HG02981 (cell line): ENCODE data around the gene SNAP23.

Source experiments
- ATAC-seq: cut with Tn5 transposase; IDR thresholded peaks from one replicate; pipeline ENCODE4 v1.9.1; 2021; ENCODE audit warnings: mild to moderate bottlenecking, moderate library complexity; ENCODE audit not compliant: unreplicated experiment

The SNAP23 gene

GRCh38 chr15:42495361-42496212 lies at the start of gene SNAP23:
Gene SNAP23, plus strand, starts transcription at chr15:42495634. Its CDS starts 16,213 bp downstream, at chr15:42511847.
- peak; percentile 80 for ATAC-seq

DNA sequence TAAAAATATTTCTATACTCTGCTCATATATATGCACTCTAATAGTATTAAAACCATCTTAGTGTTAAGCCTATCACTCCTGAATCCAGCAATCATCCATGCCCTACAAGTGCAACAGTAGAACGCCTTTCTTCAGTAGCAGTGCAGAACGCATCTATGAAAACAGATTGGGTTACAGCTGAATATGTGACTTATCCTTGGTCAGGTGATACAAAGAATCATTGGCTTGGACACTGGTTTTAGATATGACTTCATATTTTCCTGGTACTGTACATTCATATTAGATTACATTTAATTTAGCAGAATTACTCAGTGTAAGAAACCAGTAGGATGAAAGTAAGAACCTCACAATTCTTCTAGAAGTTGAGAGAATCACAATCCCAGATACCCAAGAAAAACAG lies 47.8 kb upstream of the SNAP23 start:
- ATAC-seq = no peak

GRCh38 chr15:42448281-42448680 lies 47.2 kb upstream of the SNAP23 start:
- no peak for ATAC-seq

GRCh38 chr15:42449770-42450424 lies 45.5 kb upstream of the SNAP23 start:
- no peak for ATAC-seq

DNA sequence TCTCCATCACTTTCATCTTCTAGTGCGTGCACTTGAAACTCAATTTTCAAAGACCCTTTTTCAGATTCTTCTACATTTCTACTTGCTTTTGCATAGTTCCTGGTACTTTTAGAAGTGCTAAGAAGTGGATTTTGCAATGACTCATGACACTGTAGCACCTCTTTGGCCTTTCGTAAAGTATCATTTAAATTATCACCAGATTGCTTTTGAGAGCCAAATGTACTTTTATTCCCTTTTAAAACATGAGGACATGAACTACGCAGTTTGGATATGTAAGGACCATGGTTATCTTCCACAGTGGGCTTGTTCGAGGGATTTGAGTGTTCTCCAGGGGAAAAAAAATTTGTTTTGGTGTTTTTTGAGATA lies 45.0 kb upstream of the SNAP23 start:
- no peak for ATAC-seq

GRCh38 chr15:42453826-42454225 lies 41.6 kb upstream of the SNAP23 start:
- ATAC-seq = no peak

DNA sequence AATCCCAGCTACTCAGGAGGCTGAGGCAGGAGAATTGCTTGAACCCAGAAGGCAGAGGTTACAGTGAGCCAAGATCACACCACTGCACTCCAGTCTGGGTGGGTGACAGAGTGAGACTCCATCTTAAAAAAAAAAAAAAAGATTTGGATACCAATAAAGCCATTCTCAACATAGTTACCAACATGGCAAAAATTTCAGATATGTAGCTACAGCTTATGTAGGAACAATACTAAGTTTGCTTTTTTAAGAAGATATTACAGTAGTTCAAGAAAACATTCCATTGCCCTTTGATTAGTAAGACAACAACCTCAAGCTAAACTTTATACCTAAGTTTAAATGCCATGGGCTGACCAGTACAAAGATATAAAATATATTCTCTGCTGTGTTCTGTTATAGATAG lies 38.9 kb upstream of the SNAP23 start:
- no peak for ATAC-seq

DNA sequence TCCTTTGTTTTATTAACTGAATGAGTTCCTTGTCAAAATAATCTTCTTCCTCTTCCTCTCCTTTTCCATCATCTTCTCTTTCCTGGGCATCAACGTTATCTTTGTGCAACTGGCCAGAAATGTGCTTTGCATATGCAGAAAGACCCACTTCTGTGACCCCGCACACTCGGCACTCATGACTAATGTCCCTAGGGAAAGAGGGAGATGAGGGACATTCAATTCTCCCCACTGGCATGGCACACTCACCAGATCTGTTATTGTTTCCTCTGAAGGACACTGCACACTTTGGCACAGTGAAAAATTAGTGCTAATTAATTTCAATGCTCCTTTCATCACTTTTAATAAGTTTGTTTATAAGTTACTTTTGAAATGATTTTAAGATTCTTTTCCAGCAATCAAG lies 38.5 kb upstream of the SNAP23 start:
- ATAC-seq = no peak

DNA sequence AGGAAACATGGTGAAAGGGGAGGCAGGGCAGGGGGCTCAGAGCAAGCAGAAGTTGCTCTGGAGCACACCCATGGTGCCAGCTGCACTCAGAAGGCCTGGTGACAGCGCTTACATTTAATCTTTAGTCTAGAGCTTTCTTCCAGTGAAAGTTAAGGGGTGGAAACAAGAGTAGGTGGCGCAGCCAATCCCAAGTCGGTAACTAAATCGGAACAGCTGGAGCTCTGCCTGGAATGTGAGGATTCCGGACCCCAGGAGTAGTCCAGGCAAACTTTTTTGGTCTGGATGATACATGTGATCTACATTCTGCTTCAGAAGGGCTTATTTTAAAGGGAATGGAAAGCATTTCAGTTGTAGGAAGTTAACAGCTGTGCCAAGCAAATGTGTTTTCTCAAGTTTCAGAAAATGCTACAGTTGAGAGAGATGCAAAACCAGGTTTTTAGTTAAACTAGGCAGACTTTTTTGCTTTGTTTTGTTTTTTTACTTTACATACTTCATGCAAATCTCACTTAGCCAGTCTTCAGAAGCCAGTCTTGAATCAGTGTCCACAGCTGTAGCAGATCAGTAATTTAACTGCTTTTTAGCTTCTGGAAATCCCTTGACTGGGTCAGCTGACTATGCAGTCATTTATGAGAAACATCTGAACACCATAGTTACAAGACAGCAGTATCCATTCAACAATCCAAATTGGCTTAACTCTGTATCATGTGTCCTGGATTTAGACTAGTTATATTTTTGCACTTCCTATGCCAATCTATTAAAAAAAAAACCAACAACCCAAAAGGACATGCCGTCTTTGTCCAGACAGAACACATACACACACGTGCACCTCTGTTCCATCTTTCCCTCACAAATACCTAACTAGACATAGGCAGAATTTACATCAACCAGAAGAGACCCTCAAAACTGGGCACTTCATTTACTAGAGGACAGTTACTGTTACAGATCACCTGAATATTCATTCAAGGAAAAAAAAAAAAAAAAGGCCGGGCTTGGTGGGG lies 37.7 kb upstream of the SNAP23 start:
- peak; percentile 80 for ATAC-seq

DNA sequence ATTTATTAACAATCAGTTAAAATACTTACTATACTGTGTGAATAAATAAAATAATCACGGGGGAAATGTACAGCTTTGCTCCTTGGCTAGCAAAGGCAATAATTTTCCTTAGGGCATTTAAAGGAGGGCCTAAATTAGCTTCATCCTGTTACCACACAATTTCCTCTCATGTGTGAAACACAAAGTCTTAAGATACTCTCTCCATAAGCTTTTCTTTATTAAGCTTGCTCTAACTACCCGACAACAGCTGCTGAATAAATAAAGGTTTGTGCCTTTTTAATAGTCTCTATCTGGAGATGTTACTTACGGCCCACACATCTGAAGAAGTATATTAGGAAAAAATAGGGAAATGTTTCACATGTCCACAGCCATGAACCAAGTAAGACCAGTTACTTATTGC lies 34.2 kb upstream of the SNAP23 start:
- ATAC-seq = no peak

- no peak for ATAC-seq
Measured at GRCh38 chr15:42465520-42466259, 29.7 kb upstream of the SNAP23 start.

DNA sequence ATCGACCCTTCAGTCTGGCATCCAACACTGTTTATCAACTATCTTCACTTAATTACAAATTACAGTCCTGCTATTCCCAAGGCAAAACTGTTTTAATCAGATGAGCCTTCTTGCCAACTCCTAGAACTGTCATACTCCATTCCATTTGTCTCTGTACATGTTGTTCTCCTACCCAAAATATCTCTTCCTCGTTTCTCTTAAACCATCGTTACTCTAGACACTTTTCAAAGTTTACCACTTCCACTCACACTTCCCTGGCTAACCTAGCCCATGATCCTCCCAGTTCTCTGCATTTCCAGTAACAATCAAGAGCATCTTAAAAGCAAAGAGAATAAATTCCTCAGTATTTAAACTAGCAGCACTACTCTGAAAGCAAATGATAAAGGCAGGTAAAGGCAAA lies 24.4 kb upstream of the SNAP23 start:
- ATAC-seq = no peak

GRCh38 chr15:42474827-42475226 lies 20.6 kb upstream of the SNAP23 start:
- no peak for ATAC-seq

DNA sequence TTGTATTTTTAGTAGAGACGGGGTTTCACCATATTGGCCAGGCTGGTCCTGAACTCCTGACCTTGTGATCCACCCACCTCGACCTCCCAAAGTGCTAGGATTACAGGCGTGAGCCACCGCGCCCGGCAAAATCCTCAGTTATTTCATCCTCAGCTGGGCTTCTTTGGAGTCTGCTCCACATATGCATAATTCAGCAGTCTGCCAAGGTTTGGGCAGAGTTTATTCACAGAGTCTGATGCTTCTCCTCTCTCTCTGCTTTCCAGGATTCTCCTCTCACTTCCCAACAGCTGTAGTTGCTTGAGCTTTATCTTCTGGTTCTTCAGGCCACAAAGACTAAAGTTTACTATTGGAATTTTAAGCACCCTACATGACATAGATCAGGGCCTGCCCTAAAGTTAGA lies 12.7 kb upstream of the SNAP23 start:
- no peak for ATAC-seq

GRCh38 chr15:42483677-42484076 lies 11.8 kb upstream of the SNAP23 start:
- ATAC-seq = no peak

DNA sequence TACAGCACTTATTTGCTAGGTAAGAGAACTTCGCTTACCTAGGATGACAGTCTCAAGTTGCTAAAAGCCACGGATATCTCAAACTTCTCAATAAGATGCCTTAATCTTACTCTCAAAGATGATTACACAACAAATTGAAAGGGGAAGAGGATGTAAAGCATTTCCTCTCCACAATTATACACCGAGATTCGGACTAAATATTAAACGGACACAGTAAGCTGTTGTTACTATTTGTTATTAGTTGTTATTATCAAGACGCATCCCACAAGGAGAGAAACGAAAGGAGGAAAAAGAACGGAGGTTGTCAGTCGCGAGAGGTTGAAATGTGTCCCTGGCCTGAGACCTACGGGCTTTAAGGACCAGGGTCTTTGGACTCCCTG lies 5.2 kb upstream of the SNAP23 start:
- ATAC-seq = no peak

- peak; percentile 46 for ATAC-seq
Measured at GRCh38 chr15:42490671-42491538, 4.5 kb upstream of the SNAP23 start, which contains the start of gene ZNF106. Gene ZNF106, minus strand, starts transcription at chr15:42491141. Its CDS starts 18,852 bp downstream, at chr15:42472289.

- ATAC-seq = no peak
Measured at GRCh38 chr15:42491539-42492225, 3.8 kb upstream of the SNAP23 start.

- ATAC-seq = no peak
Measured at GRCh38 chr15:42493679-42494078, 1.8 kb upstream of the SNAP23 start.
